Activated B cell treated with CpG ODN at 0.5 μM for 24 hours (primary cell): Measurements from ENCODE around the gene SYNE1. TPM values are rescaled to one million over a fixed set of nuclear protein-coding genes. Genes with fewer than 3 reads are reported as not detected.

Experiments used
- ATAC-seq: fragments of 200-7000 bp; cut with Tn5 transposase; one replicate; pipeline ENCODE4 v1.10.0; 2021; ENCODE audit warnings: low read depth, mild to moderate bottlenecking, moderate library complexity
- CTCF ChIA-PET: fragments of 350-600 bp; sonication (Branson Sonifier 250); formaldehyde crosslinking; loops from one replicate; lab custom pipeline; 2021; ENCODE audit warnings: antibody characterized with exemption; lab: Charles Lee
- POLR2A ChIA-PET: fragments of 350-600 bp; sonication (Branson Sonifier 250); formaldehyde crosslinking; loops from one replicate; lab custom pipeline; 2021; ENCODE audit warnings: antibody characterized with exemption; lab: Charles Lee
- DNase-seq: peaks from one replicate; pipeline ENCODE4 v3.0.0; 2022
- H3K27ac Mint-ChIP-seq: one replicate; pipeline ENCODE4 v1.8.0; 2020; ENCODE audit warnings: mixed read lengths
- H3K27me3 Mint-ChIP-seq: one replicate; pipeline ENCODE4 v1.8.0; 2021; ENCODE audit warnings: mixed read lengths
- H3K36me3 Mint-ChIP-seq: one replicate; pipeline ENCODE4 v1.8.0; 2021; ENCODE audit warnings: low read depth, mixed read lengths
- H3K4me1 Mint-ChIP-seq: one replicate; pipeline ENCODE4 v1.8.0; 2021; ENCODE audit warnings: mixed read lengths
- H3K4me3 Mint-ChIP-seq: one replicate; pipeline ENCODE4 v1.8.0; 2020; ENCODE audit warnings: mild to moderate bottlenecking, mixed read lengths
- H3K9me3 Mint-ChIP-seq: one replicate; pipeline ENCODE4 v1.8.0; 2020; ENCODE audit warnings: mixed read lengths
- CTCF ChIP-seq: fragments of 200-600 bp; IDR thresholded peaks from one replicate; pipeline ENCODE4 v1.8.0; 2022; ENCODE audit warnings: antibody characterized with exemption, mild to moderate bottlenecking
- intact Hi-C: fragments of 100-400 bp; cut with micrococcal nuclease; formaldehyde crosslinking; loops from one replicate; pipeline ENCODE4 v1.15.1; 2024
- total RNA-seq: library from RNA; stranded (reverse); gene quantifications from 2 replicates; pipeline ENCODE4 v1.2.3, GENCODE V29; 2022

The SYNE1 gene
- total RNA-seq, 1 donor from 2014 or later, result 74.9 TPM

GRCh38 chr6:152386131-152386530 lies 251.0 kb downstream of the SYNE1 start:
- no peak for ATAC-seq
- no peaks in the 10 kb centered on the region for H3K4me1 Mint-ChIP-seq
- POLR2A ChIA-PET, result no interaction called here
- no peak overlapping the region for H3K27ac Mint-ChIP-seq
- no peak for DNase-seq
- H3K36me3 Mint-ChIP-seq, result no peaks in the 10 kb centered on the region
- TF ChIP-seq CTCF, result no peak
- peaks cover 19% of the 10 kb centered on the region for H3K27me3 Mint-ChIP-seq
- CTCF ChIA-PET, result no interaction called here
- H3K9me3 Mint-ChIP-seq, result no peaks in the 10 kb centered on the region
- no peak overlapping the region for H3K4me3 Mint-ChIP-seq
- intact Hi-C loops, result no loop called here

GRCh38 chr6:152380993-152381898 lies 255.9 kb downstream of the SYNE1 start:
- Mint-ChIP-seq H3K4me3 (no peak overlapping the region), H3K27ac (no peak overlapping the region), H3K36me3 (no peaks in the 10 kb centered on the region), H3K9me3 (no peaks in the 10 kb centered on the region), H3K4me1 (no peaks in the 10 kb centered on the region), H3K27me3 (peaks cover 24% of the 10 kb centered on the region)
- ChIA-PET POLR2A (no interaction called here), CTCF (no interaction called here)
- TF ChIP-seq CTCF, result no peak
- DNase-seq (no peak), ATAC-seq (no peak)
- intact Hi-C loops, result no loop called here

- no peaks in the 10 kb centered on the region for H3K9me3 Mint-ChIP-seq
- ChIA-PET CTCF (no interaction called here), POLR2A (no interaction called here)
Observed at GRCh38 chr6:152380351-152380767, 256.8 kb downstream of the SYNE1 start.

GRCh38 chr6:152379423-152379822 lies 257.7 kb downstream of the SYNE1 start:
- ATAC-seq (no peak), DNase-seq (no peak)
- Mint-ChIP-seq H3K4me3 (no peak overlapping the region), H3K27me3 (peaks cover 21% of the 10 kb centered on the region), H3K4me1 (no peaks in the 10 kb centered on the region), H3K9me3 (no peaks in the 10 kb centered on the region), H3K36me3 (no peaks in the 10 kb centered on the region), H3K27ac (no peak overlapping the region)
- ChIA-PET CTCF (no interaction called here), POLR2A (no interaction called here)
- intact Hi-C loops, result no loop called here
- no peak for TF ChIP-seq CTCF

More at GRCh38 chr6:152380351-152380767, 256.8 kb downstream of the SYNE1 start:
- DNase-seq (no peak), ATAC-seq (no peak)
- intact Hi-C loops, result no loop called here
- Mint-ChIP-seq H3K27me3 (peaks cover 24% of the 10 kb centered on the region), H3K36me3 (no peaks in the 10 kb centered on the region), H3K4me3 (no peak overlapping the region), H3K4me1 (no peaks in the 10 kb centered on the region), H3K27ac (no peak overlapping the region)
- TF ChIP-seq CTCF, result no peak

GRCh38 chr6:152378169-152378568 lies 259.0 kb downstream of the SYNE1 start:
- ATAC-seq (no peak), DNase-seq (no peak)
- Mint-ChIP-seq H3K36me3 (no peaks in the 10 kb centered on the region), H3K4me3 (no peak overlapping the region), H3K27ac (no peak overlapping the region), H3K9me3 (no peaks in the 10 kb centered on the region), H3K27me3 (peaks cover 11% of the 10 kb centered on the region), H3K4me1 (no peaks in the 10 kb centered on the region)
- intact Hi-C loops, result no loop called here
- ChIA-PET POLR2A (no interaction called here), CTCF (no interaction called here)
- no peak for TF ChIP-seq CTCF
